IPS DF 6.9 (cell line): Measurements from ENCODE around the gene APEX1.
"Not testable (repeated sequence)": the region's sequence is repeated elsewhere in the genome, so short reads cannot be mapped to it uniquely, and the experiment has no call there.

ENCODE experiments used
- DNase-seq: peaks from one replicate; pipeline ENCODE4 v3.0.0-alpha.2; 2013; ENCODE audit warnings: low read depth, low spot score
- H3K27ac ChIP-seq: one replicate; pipeline ENCODE4 v1.5.1; 2013; ENCODE audit warnings: low read length, control low read depth
- H3K27me3 ChIP-seq: 2 replicates; pipeline ENCODE4 v1.6.1; 2013; ENCODE audit warnings: mild to moderate bottlenecking, low read length; ENCODE audit not compliant: control insufficient read depth, insufficient read depth
- H3K36me3 ChIP-seq: 2 replicates; pipeline ENCODE4 v1.6.1; 2013; ENCODE audit warnings: low read length; ENCODE audit not compliant: control insufficient read depth, insufficient read depth
- H3K4me1 ChIP-seq: 2 replicates; pipeline ENCODE4 v1.6.1; 2013; ENCODE audit warnings: low read length; ENCODE audit not compliant: control insufficient read depth, insufficient read depth
- H3K4me3 ChIP-seq: 2 replicates; pipeline ENCODE4 v1.5.1; 2013; ENCODE audit warnings: mild to moderate bottlenecking, low read length
- H3K9me3 ChIP-seq: 2 replicates; pipeline ENCODE4 v1.6.1; 2013; ENCODE audit warnings: low read length, inconsistent platforms; ENCODE audit not compliant: control insufficient read depth, insufficient read depth
- WGBS: extraction: QIAGEN DNeasy Blood & Tissue Kit; methylation state at CpG from one replicate; pipeline ENCODE4 v1.1.7; 2013; ENCODE audit warnings: mixed read lengths, missing lambda C conversion rate; ENCODE audit not compliant: insufficient read length, insufficient coverage; 5-methylcytosine and 5-hydroxymethylcytosine counted together

Gene APEX1

DNA sequence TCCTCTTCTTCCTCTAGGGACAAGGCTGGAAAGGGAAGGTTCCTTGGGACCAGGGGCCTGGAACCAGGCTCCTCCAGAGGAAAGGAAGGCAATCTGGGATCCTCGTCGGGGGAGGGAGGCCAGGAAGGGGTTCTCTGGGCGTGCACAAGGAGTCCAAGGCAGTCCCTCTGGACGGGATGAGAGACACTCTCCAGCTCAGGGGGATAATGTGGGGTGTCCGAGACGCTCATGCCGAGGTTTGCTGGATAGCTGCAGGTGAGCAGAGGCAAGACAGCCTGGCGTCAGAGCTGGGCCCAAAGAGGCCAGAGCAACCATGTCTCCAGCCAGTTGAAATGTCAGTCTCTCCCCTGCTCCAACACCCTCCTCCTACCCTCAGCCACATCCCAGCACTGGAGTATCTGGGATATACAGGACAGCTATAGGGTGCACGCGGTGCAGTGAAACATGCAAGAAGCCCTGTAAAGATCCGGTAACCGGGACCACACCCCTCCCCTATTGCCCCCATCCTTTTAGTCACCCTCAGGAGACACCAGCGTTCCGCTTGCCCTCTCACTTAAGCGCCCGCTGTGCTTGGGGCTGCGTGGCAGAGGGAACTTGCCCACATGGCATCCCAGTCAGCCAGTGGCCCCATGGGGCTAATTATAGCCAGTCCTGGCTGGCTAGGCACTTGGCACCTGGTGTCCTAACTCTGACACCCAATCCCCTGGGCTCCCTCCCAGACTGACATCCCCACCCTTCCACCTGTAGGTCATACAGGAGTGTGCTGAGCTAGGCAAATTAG is 19.3 kb upstream of the APEX1 start, which contains the start of gene KLHL33:
TSS of gene KLHL33 (minus strand) at position 585 of the 781 bp plus-strand sequence. CDS start at position 230, 355 bp downstream.
- Histone ChIP-seq H3K27ac (no peak within 1 kb of the TSS), H3K4me1 (no peaks in the 10 kb centered on the region; the same call in 1 of the 2 replicates), H3K9me3 (no peaks in the 10 kb centered on the region), H3K4me3 (no peak within 1 kb of the TSS), H3K36me3 (no peaks in the 10 kb centered on the region), H3K27me3 (no peaks in the 10 kb centered on the region; the same call in 1 of the 2 replicates)
- no CpG with 5 or more reads among the region's 17 CpGs for WGBS
- DNase-seq, result no peak

DNA sequence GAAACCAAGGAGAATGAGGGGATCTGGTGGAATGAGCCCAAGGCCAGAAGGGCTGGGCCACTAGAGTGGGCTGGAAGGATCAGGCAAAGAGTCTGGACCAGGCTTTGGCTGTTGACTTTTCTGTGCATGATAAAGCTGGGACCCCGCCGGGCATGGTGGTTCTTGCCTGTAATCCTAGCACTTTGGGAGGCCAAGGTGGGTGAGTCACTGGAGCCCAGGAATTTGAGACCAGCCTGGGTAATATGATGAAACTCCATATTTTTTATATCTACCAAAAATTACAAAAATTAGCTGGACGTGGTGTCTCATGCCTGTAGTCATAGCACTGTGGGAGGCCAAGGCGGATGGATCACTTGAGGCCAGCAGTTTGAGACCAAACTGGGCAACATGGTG is 18.7 kb upstream of the APEX1 start:
- no CpG with 5 or more reads among the region's 4 CpGs for WGBS
- Histone ChIP-seq H3K36me3 (no peaks in the 10 kb centered on the region), H3K4me3 (no peak overlapping the region), H3K27me3 (no peaks in the 10 kb centered on the region; the same call in 1 of the 2 replicates), H3K9me3 (no peaks in the 10 kb centered on the region), H3K4me1 (no peaks in the 10 kb centered on the region; the same call in 1 of the 2 replicates), H3K27ac (no peak overlapping the region)
- DNase-seq, result no peak

DNA sequence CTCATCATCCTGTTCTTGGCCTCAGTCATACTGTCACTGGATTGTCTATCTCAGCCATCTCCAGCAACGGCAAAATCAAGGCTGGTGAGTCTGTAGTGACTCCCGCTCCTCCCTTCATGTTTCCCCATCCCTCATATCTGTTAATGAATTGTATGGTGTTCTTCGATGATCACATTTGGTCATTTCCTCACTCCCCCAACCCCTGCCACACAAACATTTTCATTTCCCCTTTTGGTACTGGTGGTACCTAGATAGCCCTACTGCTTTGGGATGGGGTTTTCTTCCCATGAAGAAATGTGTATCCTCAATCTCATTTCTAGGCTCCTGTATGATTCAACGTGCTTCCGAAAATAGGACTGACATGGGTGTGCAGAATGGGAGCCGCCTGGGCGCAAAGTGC is 16.4 kb upstream of the APEX1 start:
- DNase-seq, result no peak
- no CpG with 5 or more reads among the region's 7 CpGs for WGBS
- no peak overlapping the region for H3K27ac ChIP-seq

GRCh38 chr14:20440465-20440864 is 14.6 kb upstream of the APEX1 start:
- H3K4me1 ChIP-seq, result no peaks in the 10 kb centered on the region; the same call in 1 of the 2 replicates
- WGBS, result no CpG with 5 or more reads among the region's 5 CpGs
- no peaks in the 10 kb centered on the region for H3K36me3 ChIP-seq
- H3K9me3 ChIP-seq, result no peaks in the 10 kb centered on the region
- DNase-seq, result no peak
- no peak overlapping the region for H3K4me3 ChIP-seq
- H3K27ac ChIP-seq, result no peak overlapping the region
- H3K27me3 ChIP-seq, result no peaks in the 10 kb centered on the region

More for the DNA sequence above, 16.4 kb upstream of the APEX1 start:
- Histone ChIP-seq H3K4me3 (no peak overlapping the region), H3K9me3 (no peaks in the 10 kb centered on the region), H3K36me3 (no peaks in the 10 kb centered on the region), H3K27me3 (no peaks in the 10 kb centered on the region), H3K4me1 (no peaks in the 10 kb centered on the region; the same call in 1 of the 2 replicates)

GRCh38 chr14:20440882-20441281 is 14.1 kb upstream of the APEX1 start:
- Histone ChIP-seq H3K27ac (no peak overlapping the region), H3K4me1 (no peaks in the 10 kb centered on the region; the same call in 1 of the 2 replicates), H3K9me3 (no peaks in the 10 kb centered on the region), H3K36me3 (peaks cover 4% of the 10 kb centered on the region; the same call in 1 of the 2 replicates), H3K4me3 (no peak overlapping the region), H3K27me3 (no peaks in the 10 kb centered on the region)
- WGBS, result no CpG with 5 or more reads among the region's 5 CpGs
- DNase-seq, result no peak

DNA sequence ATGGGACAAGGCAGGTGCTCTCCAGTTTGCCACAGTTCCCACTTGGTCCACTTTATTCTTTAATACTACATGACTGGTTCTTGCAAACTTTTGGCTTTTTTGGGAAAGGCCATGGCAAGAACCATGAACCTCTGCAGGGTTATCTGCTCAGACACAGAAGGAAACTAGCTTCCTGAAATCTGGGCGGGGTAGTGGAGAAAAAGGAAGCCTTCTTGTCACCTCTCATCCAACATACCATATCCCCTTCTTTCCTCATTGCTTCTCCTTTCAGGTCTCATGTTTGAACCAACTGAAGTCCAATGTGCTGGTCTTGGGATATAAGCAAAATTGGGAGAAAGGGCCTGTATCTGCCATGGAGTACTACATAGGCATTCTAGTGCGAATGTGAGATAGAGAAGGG is 13.6 kb upstream of the APEX1 start:
- Histone ChIP-seq H3K27me3 (no peaks in the 10 kb centered on the region), H3K4me3 (no peak overlapping the region), H3K36me3 (peaks cover 9% of the 10 kb centered on the region; the same call in 1 of the 2 replicates), H3K9me3 (no peaks in the 10 kb centered on the region), H3K27ac (no peak overlapping the region), H3K4me1 (no peaks in the 10 kb centered on the region)
- no peak for DNase-seq
- no CpG with 5 or more reads among the region's 2 CpGs for WGBS

DNA sequence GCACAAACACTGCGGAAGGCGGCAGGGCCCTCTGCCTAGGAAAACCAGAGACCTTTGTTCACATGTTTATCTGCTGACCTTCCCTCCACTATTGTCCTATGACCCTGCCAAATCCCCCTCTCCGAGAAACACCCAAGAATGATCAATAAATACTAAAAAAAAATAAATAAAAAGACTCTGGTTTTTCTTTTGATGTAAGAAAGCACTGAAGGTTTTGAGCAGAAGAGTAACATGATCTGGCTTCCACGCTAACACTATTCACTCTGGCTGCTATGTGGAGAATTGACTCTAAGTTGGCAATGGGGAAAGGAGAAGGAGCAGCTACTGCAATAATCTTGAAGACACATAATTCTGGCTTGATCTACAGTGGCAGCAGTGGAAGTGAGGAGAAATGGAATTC is 11.4 kb upstream of the APEX1 start:
- not testable (repeated sequence) for H3K27me3 ChIP-seq, H3K4me1 ChIP-seq, H3K4me3 ChIP-seq, H3K9me3 ChIP-seq, H3K27ac ChIP-seq, DNase-seq
- no CpG with 5 or more reads among the region's 4 CpGs for WGBS
- peaks cover 28% of the 10 kb centered on the region; the same call in 1 of the 2 replicates for H3K36me3 ChIP-seq

DNA sequence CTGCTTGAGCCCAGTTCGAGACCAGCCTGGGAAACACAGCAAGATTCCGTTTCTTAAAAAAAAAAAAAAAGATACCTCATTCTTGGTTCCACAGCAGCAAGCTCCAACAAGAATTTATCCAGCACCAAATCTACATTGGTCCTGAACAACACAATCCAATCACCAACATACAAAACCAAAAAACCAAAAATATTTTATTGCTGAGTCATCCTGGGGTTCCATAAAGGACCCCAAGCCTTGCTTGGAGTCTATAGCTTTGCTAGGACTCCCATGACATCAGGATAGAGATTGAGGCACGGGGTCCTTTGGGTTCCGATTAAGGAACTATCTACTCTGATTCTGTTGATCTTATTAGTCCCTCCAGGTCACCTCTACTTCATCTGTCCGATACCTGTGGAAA is 8.1 kb upstream of the APEX1 start:
- Histone ChIP-seq H3K27me3 (no peaks in the 10 kb centered on the region), H3K4me3 (no peak overlapping the region), H3K27ac (no peak overlapping the region), H3K4me1 (no peaks in the 10 kb centered on the region), H3K36me3 (peaks cover 35% of the 10 kb centered on the region; the same call in 1 of the 2 replicates), H3K9me3 (no peaks in the 10 kb centered on the region)
- DNase-seq, result no peak
- WGBS, result no CpG with 5 or more reads among the region's 5 CpGs

DNA sequence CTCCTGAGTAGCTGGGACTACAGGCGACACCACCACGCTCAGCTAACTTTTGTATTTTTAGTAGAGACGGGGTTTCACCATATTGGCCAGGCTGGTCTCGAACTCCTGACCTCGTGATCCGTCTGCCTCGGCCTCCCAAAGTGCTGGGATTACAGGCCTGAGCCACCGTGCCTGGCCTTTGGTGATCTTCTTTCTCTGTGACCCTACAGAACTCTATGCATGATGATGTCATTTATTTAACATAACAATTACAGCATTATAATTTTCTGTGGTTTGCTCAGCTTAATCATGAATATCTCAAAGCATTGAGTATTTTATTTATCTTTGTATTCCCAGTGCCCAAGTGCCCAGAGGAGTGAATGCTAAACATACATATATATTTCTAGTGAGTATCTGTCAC is 2.2 kb upstream of the APEX1 start:
- not testable (repeated sequence) for H3K9me3 ChIP-seq, H3K4me1 ChIP-seq, DNase-seq, H3K27ac ChIP-seq, H3K27me3 ChIP-seq, H3K4me3 ChIP-seq
- H3K36me3 ChIP-seq, result peaks cover 28% of the 10 kb centered on the region; the same call in 1 of the 2 replicates
- no CpG with 5 or more reads among the region's 8 CpGs for WGBS

- WGBS, result 100% methylated on average over 1 of the region's 39 CpGs
- no peaks in the 10 kb centered on the region for H3K9me3 ChIP-seq
- H3K36me3 ChIP-seq, result peaks cover 23% of the 10 kb centered on the region; the same call in 1 of the 2 replicates
- no peaks in the 10 kb centered on the region for H3K4me1 ChIP-seq
- H3K27ac ChIP-seq, result no peak overlapping the region
- no peaks in the 10 kb centered on the region for H3K27me3 ChIP-seq
- DNase-seq, result no peak
- peak overlapping the region; percentile 85 for H3K4me3 ChIP-seq
Measured at GRCh38 chr14:20455355-20456300, 602 bp downstream of the APEX1 start.
